HepG2 (cell line): ENCODE data around the gene ZNF584. TPM values are rescaled to one million over a fixed set of nuclear protein-coding genes. Genes with fewer than 3 reads are reported as not detected.

Source experiments
- NONO ChIP-seq, 2 experiments: fragments of 450-650 bp in 1 of 2; sonication (generic) in 1 of 2; formaldehyde crosslinking in 1 of 2; IDR thresholded peaks in 1 of 2; conservative IDR thresholded peaks in 1 of 2; 2 replicates each; pipeline versions ENCODE4 v1.6.1 to v1.8.0; 2017 to 2022; ENCODE audit warnings: mild to moderate bottlenecking in 1 of 2, missing genetic modification reagents in 1 of 2, moderate library complexity in 1 of 2
- PAX8 ChIP-seq: sonication (generic); formaldehyde crosslinking; IDR thresholded peaks from 2 replicates; pipeline ENCODE4 v1.8.0; 2022; ENCODE audit warnings: mild to moderate bottlenecking, missing genetic modification reagents, borderline replicate concordance
- ZFP90 ChIP-seq: sonication (generic); formaldehyde crosslinking; IDR thresholded peaks from 2 replicates; pipeline ENCODE4 v1.8.0; 2022; ENCODE audit warnings: missing genetic modification reagents, mild to moderate bottlenecking, inconsistent platforms, borderline replicate concordance
- ZNF761 ChIP-seq: sonication (generic); formaldehyde crosslinking; conservative IDR thresholded peaks from 2 replicates; pipeline ENCODE4 v1.4.0; 2020; ENCODE audit warnings: mild to moderate bottlenecking, missing genetic modification reagents
- polyA plus RNA-seq, 8 experiments: library from polyadenylated mRNA; depleted of rRNA in 3 of 8; stranded (reverse) in 7 of 8; unstranded in 1 of 8; fragments of >200 nt; fragmentation: Illumina TruSeq in 4 of 8; extraction: Trizol in 4 of 8; gene quantifications; 2 replicates each; pipeline versions ENCODE4 v1.2.1 to v1.2.3, GENCODE V29; 2011 to 2016; ENCODE audit warnings: low read depth in 4 of 8, missing spikeins in 1 of 8, mixed read lengths in 1 of 8; ENCODE audit not compliant: insufficient read depth in 1 of 8
- total RNA-seq, 5 experiments: library from RNA; depleted of rRNA; stranded (reverse); fragments of >200 nt; fragmentation: Illumina TruSeq; extraction: Trizol; gene quantifications; 2 replicates each; pipeline ENCODE4 v1.2.3, GENCODE V29; 2016; ENCODE audit warnings: low read depth in 1 of 5
- TF ChIP-seq, protein P1 (sequence below): sonication (generic); formaldehyde crosslinking; IDR thresholded peaks from 2 replicates; pipeline ENCODE4 v1.4.0; 2020; ENCODE audit warnings: low read depth, mild to moderate bottlenecking, missing genetic modification reagents
- TF ChIP-seq, protein P2 (sequence below): sonication (generic); IDR thresholded peaks from 2 replicates; pipeline ENCODE4 v1.6.1; 2016; ENCODE audit warnings: low read depth, borderline replicate concordance
- TF ChIP-seq, protein P3 (sequence below): IDR thresholded peaks from 2 replicates; pipeline ENCODE4 v1.6.1; 2016; ENCODE audit warnings: missing compliant biosample characterization, missing genetic modification reagents, borderline replicate concordance
- TF ChIP-seq, protein P4 (sequence below): sonication (generic); formaldehyde crosslinking; IDR thresholded peaks from 2 replicates; pipeline ENCODE4 v1.4.0; 2020; ENCODE audit warnings: mild to moderate bottlenecking, missing genetic modification reagents

The ZNF584 gene
- total and polyA plus RNA-seq, 2 of the 13 experiments (the other 11 are each of a cell fraction or from before 2014, with no cell fraction given): 2.4 to 7.0 TPM

DNA sequence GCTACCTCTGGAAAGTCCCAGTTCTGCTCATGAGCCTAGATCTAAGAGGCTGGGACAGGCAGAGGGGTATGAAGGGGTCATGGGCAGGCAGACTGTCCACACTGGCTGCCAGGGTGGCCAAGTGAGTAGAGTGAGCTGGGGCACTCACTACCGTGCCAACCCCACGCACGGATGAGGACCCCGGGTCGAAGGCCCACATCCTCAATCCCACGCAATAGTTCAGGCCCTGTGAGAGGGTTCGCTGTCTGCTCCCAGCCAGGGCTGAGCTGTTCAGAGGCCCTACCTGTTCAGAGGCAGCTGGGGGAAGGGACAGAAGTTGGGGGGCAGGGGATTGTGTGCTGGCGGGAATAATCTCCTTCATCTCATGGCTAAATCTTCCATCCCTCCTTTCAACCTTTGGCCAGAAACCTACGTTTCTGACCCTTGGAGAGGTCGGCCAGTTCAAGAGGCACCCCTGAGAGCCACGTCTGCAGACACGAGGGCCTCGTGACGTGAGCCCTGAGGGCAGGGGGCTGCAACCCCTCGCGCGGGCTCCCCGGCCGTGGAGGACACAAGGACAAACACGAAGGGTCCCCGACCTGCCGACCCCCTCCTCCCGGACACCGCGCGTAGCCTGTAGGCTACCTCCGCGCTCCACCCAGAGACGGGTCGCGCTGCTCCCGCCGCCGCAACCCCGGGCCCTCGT lies 22.4 kb upstream of the ZNF584 start (continued):
- TF ChIP-seq, protein P1, sequence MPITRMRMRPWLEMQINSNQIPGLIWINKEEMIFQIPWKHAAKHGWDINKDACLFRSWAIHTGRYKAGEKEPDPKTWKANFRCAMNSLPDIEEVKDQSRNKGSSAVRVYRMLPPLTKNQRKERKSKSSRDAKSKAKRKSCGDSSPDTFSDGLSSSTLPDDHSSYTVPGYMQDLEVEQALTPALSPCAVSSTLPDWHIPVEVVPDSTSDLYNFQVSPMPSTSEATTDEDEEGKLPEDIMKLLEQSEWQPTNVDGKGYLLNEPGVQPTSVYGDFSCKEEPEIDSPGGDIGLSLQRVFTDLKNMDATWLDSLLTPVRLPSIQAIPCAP (CRISPR knock-in tag): peak; percentile 15; the same call in 1 of the 2 replicates
- TF ChIP-seq, protein P2, sequence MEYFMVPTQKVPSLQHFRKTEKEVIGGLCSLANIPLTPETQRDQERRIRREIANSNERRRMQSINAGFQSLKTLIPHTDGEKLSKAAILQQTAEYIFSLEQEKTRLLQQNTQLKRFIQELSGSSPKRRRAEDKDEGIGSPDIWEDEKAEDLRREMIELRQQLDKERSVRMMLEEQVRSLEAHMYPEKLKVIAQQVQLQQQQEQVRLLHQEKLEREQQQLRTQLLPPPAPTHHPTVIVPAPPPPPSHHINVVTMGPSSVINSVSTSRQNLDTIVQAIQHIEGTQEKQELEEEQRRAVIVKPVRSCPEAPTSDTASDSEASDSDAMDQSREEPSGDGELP: no peak
- TF ChIP-seq ZFP90 (CRISPR knock-in tag): peak; percentile 12; the same call in 1 of the 2 replicates
- TF ChIP-seq, protein P3, sequence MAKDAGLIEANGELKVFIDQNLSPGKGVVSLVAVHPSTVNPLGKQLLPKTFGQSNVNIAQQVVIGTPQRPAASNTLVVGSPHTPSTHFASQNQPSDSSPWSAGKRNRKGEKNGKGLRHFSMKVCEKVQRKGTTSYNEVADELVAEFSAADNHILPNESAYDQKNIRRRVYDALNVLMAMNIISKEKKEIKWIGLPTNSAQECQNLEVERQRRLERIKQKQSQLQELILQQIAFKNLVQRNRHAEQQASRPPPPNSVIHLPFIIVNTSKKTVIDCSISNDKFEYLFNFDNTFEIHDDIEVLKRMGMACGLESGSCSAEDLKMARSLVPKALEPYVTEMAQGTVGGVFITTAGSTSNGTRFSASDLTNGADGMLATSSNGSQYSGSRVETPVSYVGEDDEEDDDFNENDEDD (CRISPR knock-in tag): no peak
- TF ChIP-seq ZNF761 (CRISPR knock-in tag): peak; percentile 90; the same call in 1 of the 2 replicates
- TF ChIP-seq PAX8 (CRISPR knock-in tag): peak; percentile 76; the same call in 1 of the 2 replicates
- TF ChIP-seq, protein P4, sequence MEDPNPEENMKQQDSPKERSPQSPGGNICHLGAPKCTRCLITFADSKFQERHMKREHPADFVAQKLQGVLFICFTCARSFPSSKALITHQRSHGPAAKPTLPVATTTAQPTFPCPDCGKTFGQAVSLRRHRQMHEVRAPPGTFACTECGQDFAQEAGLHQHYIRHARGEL (CRISPR knock-in tag): 0 out of 2 replicates have a peak, but pooled peaks have one; percentile 24
- no peak for TF ChIP-seq NONO (IDR thresholded peaks at IDR 0.05)
- TF ChIP-seq NONO (CRISPR knock-in tag; conservative IDR thresholded peaks at IDR 0.05): no peak; the same call in 1 of the 2 replicates
